Activated CD8-positive, alpha-beta memory T cell treated with anti-CD3 and anti-CD28 coated beads for 36 hours (primary cell): ENCODE measurements around the gene LRRC38. TPM values are rescaled to one million over a fixed set of nuclear protein-coding genes. Genes with fewer than 3 reads are reported as not detected.

Source experiments
- CTCF ChIA-PET: fragments of 350-600 bp; sonication (Branson Sonifier 250); formaldehyde crosslinking; loops from one replicate; lab custom pipeline; 2021; ENCODE audit warnings: antibody characterized with exemption; lab: Charles Lee
- POLR2A ChIA-PET: fragments of 350-600 bp; sonication (Branson Sonifier 250); formaldehyde crosslinking; loops from one replicate; lab custom pipeline; 2021; ENCODE audit warnings: antibody characterized with exemption; lab: Charles Lee
- total RNA-seq, 2 experiments: library from RNA; stranded (reverse); gene quantifications; one replicate each; pipeline ENCODE4 v1.2.3, GENCODE V29; 2021

The LRRC38 gene
- total RNA-seq, 2 experiments from 2014 or later: not detected

- ChIA-PET CTCF (no interaction called here), POLR2A (no interaction called here)
These were observed 10.1 kb upstream of the LRRC38 start for GRCh38 chr1:13523780-13524477.

DNA sequence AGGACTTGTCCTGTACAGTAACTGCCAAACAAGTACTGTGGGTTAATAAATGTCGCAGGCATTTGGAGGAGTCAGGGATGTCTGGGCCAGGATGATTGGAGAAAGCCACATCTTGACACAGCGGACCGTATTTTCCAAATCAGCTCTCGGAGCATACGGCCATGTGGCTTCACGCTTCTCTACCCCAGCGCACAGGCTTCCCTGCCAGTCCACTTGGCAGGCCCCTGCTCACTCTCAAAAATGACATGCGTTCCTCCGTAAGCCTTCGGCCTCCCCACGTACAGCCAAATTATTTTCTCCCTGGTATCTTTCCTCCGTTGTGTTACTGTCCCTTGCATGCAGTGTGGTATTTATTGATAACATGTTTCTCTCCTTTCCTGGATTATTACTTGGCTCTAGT, 7.2 kb upstream of the LRRC38 start:
- ChIA-PET CTCF (no interaction called here), POLR2A (no interaction called here)

DNA sequence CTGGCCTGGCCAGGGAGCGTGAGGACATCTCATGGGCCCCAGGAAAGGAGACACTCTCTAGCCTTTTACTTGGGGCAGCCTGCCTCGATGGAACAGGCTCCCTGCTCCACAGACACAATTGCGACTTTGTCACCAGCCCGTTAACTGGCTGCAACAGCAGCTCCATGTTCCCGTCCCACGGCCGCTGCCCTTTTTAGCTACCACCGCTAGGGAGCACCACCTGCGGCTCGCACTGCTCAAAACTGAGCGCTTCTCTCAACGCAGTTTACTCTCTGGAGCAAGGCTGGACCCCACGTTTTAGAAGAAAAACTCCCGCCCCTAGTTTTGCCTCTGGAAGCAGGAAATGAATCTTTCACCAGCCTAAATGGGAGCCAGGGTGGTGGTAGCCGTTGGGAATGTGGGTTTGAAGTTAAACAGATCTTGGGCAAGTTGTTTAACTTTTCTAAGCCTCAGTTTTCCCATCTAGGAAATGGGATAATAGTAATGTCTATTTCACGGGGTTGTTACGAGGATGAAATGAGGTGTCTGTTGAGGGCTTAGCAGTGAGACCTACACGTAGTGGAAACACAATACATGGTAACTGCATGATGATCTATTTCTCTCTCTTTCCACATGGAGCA, 3.5 kb upstream of the LRRC38 start:
- CTCF ChIA-PET: interaction anchor here (0.6 kb wide), 1 partner anchor 130 kb away, joined by 3 read pairs; no protein-coding TSS in a partner anchor
- POLR2A ChIA-PET: no interaction called here

GRCh38 chr1:13516606-13517005, 2.8 kb upstream of the LRRC38 start:
- CTCF ChIA-PET: interaction anchor here (0.6 kb wide), 1 partner anchor 129 kb away, joined by 3 read pairs; no protein-coding TSS in a partner anchor
- POLR2A ChIA-PET: no interaction called here

DNA sequence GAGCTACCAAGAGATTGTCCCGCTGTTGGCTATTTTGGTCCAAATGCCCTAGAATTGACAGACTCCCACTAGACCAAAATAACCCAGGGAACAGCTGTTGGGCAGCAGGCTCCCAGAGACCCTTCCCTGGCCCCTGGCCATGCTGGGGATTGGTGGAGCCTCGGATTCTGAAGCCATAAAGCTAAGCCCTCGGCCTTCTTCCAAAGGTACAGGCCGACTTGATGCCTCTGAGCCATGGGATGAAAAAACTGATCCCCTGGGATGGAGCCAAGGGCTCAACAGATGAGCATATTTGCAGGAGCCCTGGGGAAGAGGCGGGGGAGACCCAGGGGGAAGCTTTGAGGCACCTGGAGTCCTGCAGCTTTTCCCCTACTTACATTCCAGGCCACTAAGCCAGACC, 1.0 kb upstream of the LRRC38 start:
- POLR2A ChIA-PET: no interaction called here
- CTCF ChIA-PET: no interaction called here

DNA sequence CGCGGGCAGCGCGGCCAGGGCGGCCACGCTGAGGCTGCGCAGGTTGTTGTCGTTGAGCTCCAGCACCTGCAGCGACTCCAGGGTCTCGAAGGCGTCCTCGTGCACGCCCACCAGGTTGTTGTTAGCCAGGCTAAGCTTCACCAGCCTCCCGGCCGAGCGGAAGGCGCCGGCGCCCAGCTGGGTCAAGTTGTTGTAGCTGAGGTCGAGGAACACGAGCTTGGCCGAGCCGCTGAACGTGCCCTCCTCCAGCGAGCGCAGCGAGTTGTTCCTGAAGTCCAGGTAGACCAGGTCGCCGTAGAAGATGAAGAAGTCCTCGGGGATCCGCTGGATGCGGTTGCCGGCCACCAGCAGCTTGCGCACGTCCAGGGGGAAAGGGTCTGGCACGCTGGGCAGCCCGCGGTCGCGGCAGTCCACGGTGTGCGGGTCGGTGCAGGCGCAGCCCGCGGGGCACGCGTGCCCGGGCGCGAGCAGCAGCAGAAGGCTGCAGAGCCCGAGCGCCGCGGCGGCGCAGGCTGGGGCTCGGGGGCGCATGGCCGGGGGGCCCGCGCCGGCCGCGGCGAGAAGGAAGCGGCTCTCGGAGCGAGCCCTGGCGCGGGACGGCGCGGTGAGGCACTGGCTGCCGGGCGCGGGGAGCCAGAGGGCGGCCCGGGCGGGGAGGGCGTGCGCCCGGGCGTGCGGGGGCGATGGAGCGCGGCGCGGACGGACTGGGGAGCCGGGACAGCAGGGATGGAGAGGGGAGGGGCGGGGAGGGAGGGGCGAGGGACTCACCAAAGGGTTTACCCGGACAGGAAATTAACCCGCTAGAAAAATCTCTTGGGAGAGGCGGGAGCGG, 524 bp downstream of the LRRC38 start:
- ChIA-PET CTCF (no interaction called here), POLR2A (no interaction called here)

DNA sequence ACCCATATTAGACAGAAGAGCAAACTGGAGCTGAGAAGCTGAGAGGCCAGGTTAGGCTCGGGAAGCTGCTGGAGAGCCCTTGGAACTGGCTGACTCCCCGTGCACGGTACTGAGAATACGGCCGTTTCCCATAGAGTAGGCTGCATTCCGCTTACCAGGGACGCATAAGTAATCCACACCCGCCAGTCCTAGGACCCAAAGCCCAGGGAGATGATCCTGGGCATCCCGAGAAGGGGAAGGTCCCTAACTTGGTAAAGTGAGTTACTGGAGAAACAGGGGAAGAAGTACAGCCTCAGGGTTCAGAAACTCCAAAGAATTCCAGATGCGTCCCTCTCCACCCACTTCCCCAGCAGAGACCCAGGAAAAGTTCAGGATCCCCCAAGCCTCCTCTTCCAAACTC, 1.3 kb downstream of the LRRC38 start:
- POLR2A ChIA-PET: no interaction called here
- CTCF ChIA-PET: no interaction called here

DNA sequence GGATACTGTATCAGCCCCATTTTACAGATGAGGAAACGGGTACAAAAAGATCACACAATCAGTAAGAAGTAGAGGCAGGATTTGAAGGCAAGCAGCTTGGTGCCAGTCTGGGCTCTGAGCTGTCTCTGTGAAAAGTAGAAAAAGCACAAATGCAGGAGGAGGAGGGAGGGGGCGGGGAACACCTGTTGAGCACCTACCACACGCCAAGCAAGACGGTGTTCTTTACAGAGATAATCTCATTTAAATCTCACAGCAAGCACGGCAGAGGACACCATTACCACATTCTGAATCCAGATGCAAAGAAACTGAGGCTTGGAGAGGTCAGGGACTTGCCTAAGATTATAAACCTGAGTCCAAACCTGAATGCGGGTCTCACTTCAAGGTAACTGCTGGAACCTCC, 3.3 kb downstream of the LRRC38 start:
- POLR2A ChIA-PET: no interaction called here
- CTCF ChIA-PET: no interaction called here

DNA sequence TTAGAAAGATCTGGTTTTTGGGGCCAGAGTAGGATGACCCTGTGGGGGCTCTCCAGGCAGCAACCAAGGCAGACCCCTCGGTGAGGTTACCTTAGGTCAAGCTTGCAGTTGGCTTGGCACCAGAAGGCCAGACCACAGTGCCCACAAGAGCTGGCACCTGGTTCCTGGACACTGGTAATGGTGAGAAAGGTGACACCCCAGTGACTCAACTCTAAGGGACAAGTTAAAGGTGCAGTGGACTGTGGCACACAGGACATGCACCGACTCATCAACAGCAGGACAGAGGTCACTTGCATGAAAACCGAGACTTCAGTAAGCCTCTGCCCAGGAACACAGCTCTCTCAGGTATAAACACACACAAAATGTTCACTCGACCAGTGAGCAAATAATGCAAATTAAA, 6.7 kb downstream of the LRRC38 start:
- CTCF ChIA-PET: no interaction called here
- POLR2A ChIA-PET: no interaction called here

- ChIA-PET POLR2A (no interaction called here), CTCF (no interaction called here)
These were observed 8.8 kb downstream of the LRRC38 start for GRCh38 chr1:13505020-13505419.

DNA sequence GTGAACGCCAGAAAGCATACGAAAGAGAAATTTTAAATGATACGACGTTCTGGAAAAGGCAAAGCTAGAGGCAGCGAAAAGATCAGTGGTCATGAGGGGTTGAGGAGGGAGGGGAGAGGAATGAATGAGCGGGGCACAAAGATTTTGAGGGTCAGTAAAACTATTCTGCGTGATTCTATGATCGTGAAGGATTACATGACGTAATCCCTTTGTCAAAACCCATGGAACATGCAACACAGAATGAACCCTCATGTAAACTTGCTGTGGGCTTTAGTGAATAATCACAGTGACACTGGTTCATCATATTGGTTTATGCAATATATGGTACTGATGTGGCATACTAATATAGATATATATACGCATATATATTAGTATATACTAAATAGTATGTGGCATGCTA, 13.0 kb downstream of the LRRC38 start:
- CTCF ChIA-PET: no interaction called here

GRCh38 chr1:13499422-13499821, 14.4 kb downstream of the LRRC38 start:
- POLR2A ChIA-PET: no interaction called here
- CTCF ChIA-PET: no interaction called here

More for the DNA sequence above, 13.0 kb downstream of the LRRC38 start:
- POLR2A ChIA-PET: no interaction called here

DNA sequence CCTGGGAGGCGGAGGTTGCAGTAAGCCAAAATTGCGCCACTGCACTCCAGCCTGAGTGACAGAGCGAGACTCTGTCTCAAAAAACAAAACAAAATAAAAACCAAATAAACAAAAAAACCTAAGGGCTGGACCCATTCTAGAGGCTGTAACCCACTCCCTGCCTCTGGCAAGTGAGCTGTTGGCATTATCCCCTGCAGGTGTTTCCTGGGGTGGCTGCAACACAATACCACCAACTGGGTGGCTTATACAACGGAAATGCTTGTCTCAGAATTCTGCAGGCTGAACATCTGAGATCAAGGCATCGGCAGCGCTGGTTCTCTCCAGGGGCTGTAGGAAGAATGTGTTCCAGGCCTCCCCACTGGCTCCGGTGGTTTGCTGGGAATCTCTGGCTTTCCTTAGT, 15.2 kb downstream of the LRRC38 start:
- CTCF ChIA-PET: no interaction called here
- POLR2A ChIA-PET: no interaction called here

GRCh38 chr1:13495186-13495585, 18.6 kb downstream of the LRRC38 start:
- POLR2A ChIA-PET: no interaction called here
- CTCF ChIA-PET: no interaction called here

- CTCF ChIA-PET: no interaction called here
- POLR2A ChIA-PET: no interaction called here
These were observed 19.1 kb downstream of the LRRC38 start for GRCh38 chr1:13494712-13495111.

GRCh38 chr1:13494025-13494424, 19.8 kb downstream of the LRRC38 start:
- ChIA-PET POLR2A (no interaction called here), CTCF (no interaction called here)

DNA sequence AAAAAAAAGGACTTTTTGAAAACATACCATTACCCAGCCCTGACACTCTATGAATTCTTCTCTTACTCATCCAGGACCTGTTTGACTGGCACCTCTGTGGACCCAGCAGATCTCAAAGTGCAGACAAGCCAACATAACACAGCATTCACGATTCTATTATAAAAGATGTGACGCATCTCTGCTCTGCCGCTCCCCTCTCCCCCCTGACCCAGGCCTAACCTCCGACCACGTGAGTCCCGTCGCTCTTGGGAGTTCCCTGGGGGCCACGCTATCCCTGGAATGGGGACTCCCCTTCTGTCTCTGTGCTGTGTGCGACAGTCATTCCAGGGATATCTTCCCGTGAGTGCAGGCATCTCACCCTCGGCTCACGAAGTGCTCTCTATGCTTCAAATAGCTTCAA, 21.1 kb downstream of the LRRC38 start:
- POLR2A ChIA-PET: no interaction called here
- CTCF ChIA-PET: no interaction called here

GRCh38 chr1:13487957-13488356, 25.8 kb downstream of the LRRC38 start:
- CTCF ChIA-PET: no interaction called here
- POLR2A ChIA-PET: no interaction called here

- ChIA-PET POLR2A (no interaction called here), CTCF (no interaction called here)
These were observed 26.5 kb downstream of the LRRC38 start for GRCh38 chr1:13487143-13487868.

DNA sequence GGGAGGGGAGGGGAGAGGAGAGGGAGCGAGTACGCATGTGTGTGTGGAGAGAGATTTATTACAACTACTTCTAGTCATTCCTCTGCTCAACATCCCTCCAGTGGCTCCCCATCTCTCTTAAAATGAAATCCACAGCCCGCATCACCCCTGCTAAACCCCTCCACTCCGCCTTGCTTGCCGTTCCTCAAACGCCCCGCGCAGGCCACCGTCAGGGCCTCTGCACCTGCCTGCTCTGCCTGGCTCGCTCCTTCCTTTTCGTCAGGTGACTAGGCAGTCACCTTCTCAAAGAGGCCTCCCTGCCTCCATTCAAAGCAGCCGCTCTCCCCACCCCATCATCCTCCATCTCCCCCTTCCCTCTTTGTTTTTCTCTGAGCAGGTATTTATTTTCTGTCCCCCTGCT, 29.9 kb downstream of the LRRC38 start:
- ChIA-PET POLR2A (no interaction called here), CTCF (no interaction called here)
